Vagina (tissue), 2 donors: Measurements from ENCODE around the gene PIP5KL1. TPM values are rescaled to one million over a fixed set of nuclear protein-coding genes. Genes with fewer than 3 reads are reported as not detected.

Experiments
- DNase-seq, 2 donors: peaks; one replicate each; pipeline ENCODE4 v3.0.0-alpha.2; 2017; ENCODE audit errors: extremely low spot score in 2 of 2
- H3K27ac ChIP-seq: fragments of 200-600 bp; sonication (generic); one replicate; pipeline ENCODE4 v1.5.1; 2019
- H3K27me3 ChIP-seq: fragments of 200-600 bp; sonication (generic); one replicate; pipeline ENCODE4 v1.5.1; 2019
- H3K36me3 ChIP-seq, 2 donors: fragments of 200-600 bp; sonication (generic); one replicate each; pipeline ENCODE4 v1.5.1; 2017 to 2019
- H3K4me1 ChIP-seq: fragments of 200-600 bp; sonication (generic); one replicate; pipeline ENCODE4 v1.5.1; 2019
- H3K4me3 ChIP-seq, 2 donors: fragments of 200-600 bp; sonication (generic); 1 replicate in 1 of 2; 2 replicates in 1 of 2; pipeline ENCODE4 v1.5.1; 2016 to 2019
- H3K9me3 ChIP-seq: fragments of 200-600 bp; sonication (generic); one replicate; pipeline ENCODE4 v1.5.1; 2019
- POLR2A ChIP-seq, 2 donors: fragments of 450-650 bp; IDR thresholded peaks; one replicate each; pipeline ENCODE4 v1.6.1; 2017; ENCODE audit warnings: antibody characterized with exemption in 2 of 2, mild to moderate bottlenecking in 2 of 2, moderate library complexity in 2 of 2
- POLR2AphosphoS5 ChIP-seq, 2 donors: sonication (generic); formaldehyde crosslinking; IDR thresholded peaks; one replicate each; pipeline ENCODE4 v1.9.0; 2017; ENCODE audit warnings: antibody characterized with exemption in 2 of 2, mild to moderate bottlenecking in 2 of 2, low read depth in 1 of 2; ENCODE audit not compliant: insufficient read depth in 1 of 2
- intact Hi-C: fragments of 100-400 bp; cut with DNase I; formaldehyde crosslinking; loops from one replicate; pipeline ENCODE4 v1.15.1; 2023
- total RNA-seq: library from RNA; depleted of rRNA; stranded (reverse); fragments of >200 nt; gene quantifications from one replicate; pipeline ENCODE4 v1.2.3, GENCODE V29; 2016
- TF ChIP-seq, protein P1 (sequence below), 3 experiments: fragments of 450-650 bp in 2 of 3; fragments of 200-600 bp in 1 of 3; sonication (generic) in 1 of 3; IDR thresholded peaks; one replicate each; pipeline ENCODE4 v1.5.1; 2017 to 2019; ENCODE audit warnings: antibody characterized with exemption in 3 of 3, mild to moderate bottlenecking in 2 of 3, moderate library complexity in 2 of 3

Gene PIP5KL1
- total RNA-seq, 1 donor from 2014 or later: 10.3 TPM

DNA sequence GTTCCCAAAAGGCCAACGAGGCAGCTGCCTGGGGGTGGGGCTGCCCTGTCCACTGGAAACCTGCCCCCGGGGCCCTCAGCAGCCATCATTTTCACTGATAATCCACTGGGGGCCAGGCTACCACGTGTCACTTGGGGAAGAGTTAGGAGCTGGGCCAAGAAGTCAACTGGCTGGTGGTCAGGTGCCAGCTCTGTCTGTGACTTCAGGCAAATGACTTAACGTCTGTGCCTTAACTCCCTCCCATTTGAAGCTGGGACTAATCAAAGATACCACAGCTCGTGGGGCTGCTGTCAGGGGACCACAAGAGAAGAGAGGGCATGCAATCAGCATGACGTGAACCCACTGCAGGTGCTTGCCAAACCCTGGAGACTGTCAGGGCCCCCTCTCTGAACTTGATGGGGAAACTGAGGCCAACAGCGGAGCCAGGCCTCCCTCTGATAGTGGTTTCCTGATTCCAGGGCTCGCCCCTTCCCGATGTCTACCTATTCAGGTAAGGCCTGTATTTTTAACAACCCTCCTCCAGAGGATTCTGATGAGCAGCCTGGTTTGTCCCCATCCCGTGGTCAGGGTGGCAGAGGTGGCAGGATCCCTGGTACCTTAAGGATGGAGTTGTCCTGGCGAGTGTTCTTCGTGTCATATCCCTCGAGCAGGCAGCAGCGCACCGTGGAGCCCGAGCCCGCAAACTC lies 19.4 kb upstream of the PIP5KL1 start:
- peaks cover 0 to 5% of the 10 kb centered on the region in 2 donors for H3K36me3 ChIP-seq
- intact Hi-C loops: no loop called here

DNA sequence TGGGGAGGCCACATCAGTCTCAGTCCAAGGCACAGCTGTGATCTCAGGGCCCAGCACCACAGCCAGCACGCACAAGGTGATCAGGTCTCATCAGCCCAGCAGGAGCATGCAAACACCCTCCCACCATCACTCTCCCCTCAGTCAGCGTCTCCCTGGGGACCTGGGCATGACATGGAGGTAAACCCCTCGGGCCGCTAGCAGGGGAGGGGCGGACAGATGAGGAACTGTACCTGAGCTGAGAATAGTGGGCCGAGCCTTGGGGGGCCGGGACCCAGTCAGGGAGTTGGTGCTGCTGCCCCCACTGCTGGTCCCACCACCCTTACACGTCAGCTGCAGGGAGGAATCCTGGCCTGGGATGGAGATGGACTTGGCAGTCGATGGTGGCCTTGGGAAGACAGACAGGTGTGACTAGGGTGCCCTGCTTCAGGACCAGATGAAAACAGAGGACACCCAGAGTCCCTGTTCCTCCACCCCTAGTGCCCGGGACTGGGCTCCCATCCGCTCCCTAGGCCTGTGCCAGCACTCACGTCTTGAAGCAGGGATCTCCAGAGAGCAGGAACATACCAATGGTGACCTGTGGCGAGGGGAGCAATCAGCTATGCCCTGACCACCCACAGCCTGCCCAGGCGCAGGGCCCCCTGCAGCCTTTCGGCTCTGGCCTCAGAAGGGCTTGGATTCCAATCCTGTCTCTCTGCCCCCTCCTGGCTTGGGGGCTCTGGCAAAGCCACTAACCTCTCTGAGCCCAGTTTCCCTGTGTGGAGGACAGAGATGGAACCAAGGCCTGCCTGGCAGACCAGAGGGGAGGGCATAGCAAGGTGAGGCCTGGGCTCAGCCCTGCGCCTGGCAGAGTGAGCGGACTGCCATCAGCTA lies 17.5 kb upstream of the PIP5KL1 start:
- Histone ChIP-seq H3K4me1 (peaks cover 63% of the 10 kb centered on the region), H3K27ac (peak overlapping the region; percentile 69), H3K4me3 (no peak overlapping the region), H3K27me3 (no peaks in the 10 kb centered on the region), H3K9me3 (no peaks in the 10 kb centered on the region), H3K36me3 (peaks cover 0 to 16% of the 10 kb centered on the region in 2 donors)
- no peak for DNase-seq
- intact Hi-C loops: no loop called here
- TF ChIP-seq POLR2A (IDR thresholded peaks at IDR 0.05) (no peak), POLR2AphosphoS5 (IDR thresholded peaks at IDR 0.05; ENCODE audit: insufficient read depth in 1 of 2, low read depth in 1 of 2) (no peak)
- TF ChIP-seq, protein P1, sequence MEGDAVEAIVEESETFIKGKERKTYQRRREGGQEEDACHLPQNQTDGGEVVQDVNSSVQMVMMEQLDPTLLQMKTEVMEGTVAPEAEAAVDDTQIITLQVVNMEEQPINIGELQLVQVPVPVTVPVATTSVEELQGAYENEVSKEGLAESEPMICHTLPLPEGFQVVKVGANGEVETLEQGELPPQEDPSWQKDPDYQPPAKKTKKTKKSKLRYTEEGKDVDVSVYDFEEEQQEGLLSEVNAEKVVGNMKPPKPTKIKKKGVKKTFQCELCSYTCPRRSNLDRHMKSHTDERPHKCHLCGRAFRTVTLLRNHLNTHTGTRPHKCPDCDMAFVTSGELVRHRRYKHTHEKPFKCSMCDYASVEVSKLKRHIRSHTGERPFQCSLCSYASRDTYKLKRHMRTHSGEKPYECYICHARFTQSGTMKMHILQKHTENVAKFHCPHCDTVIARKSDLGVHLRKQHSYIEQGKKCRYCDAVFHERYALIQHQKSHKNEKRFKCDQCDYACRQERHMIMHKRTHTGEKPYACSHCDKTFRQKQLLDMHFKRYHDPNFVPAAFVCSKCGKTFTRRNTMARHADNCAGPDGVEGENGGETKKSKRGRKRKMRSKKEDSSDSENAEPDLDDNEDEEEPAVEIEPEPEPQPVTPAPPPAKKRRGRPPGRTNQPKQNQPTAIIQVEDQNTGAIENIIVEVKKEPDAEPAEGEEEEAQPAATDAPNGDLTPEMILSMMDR (IDR thresholded peaks at IDR 0.05): no peak

More for the DNA sequence above, 19.4 kb upstream of the PIP5KL1 start:
- Histone ChIP-seq H3K27me3 (no peaks in the 10 kb centered on the region), H3K4me1 (peaks cover 68% of the 10 kb centered on the region), H3K27ac (peak overlapping the region; percentile 64), H3K9me3 (no peaks in the 10 kb centered on the region), H3K4me3 (no peak overlapping the region)
- no peak for TF ChIP-seq POLR2A (IDR thresholded peaks at IDR 0.05)
- TF ChIP-seq POLR2AphosphoS5 (IDR thresholded peaks at IDR 0.05; ENCODE audit: insufficient read depth in 1 of 2, low read depth in 1 of 2): no peak
- TF ChIP-seq, protein P1 (IDR thresholded peaks at IDR 0.05): no peak
- DNase-seq: no peak

DNA sequence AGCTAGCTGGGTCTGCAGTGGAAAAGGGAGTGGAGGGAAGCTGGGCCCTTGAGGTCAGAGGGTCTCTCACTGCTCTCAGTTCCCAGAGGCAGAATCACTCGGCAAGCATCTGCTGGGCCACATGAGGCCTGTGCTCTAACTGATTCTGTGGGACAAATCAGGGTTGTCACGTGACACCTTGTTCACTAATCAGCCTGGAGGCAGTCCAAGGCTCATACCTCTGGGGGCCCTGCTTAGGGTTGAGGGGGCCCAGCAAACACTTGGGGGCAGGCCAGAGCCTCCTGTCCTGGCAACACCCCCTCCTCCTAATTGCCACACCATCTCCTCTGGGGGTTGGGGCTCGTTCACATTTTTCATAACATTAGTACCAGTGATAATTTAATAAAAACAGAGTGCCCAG lies 16.2 kb upstream of the PIP5KL1 start:
- Histone ChIP-seq H3K36me3 (peaks cover 0 to 29% of the 10 kb centered on the region in 2 donors), H3K9me3 (no peaks in the 10 kb centered on the region), H3K4me1 (peaks cover 63% of the 10 kb centered on the region), H3K27ac (peak overlapping the region; percentile 69), H3K4me3 (no peak overlapping the region), H3K27me3 (no peaks in the 10 kb centered on the region)
- intact Hi-C loops: no loop called here
- no peak for DNase-seq
- no peak for TF ChIP-seq POLR2AphosphoS5 (IDR thresholded peaks at IDR 0.05; ENCODE audit: insufficient read depth in 1 of 2, low read depth in 1 of 2)
- TF ChIP-seq POLR2A (IDR thresholded peaks at IDR 0.05): no peak

DNA sequence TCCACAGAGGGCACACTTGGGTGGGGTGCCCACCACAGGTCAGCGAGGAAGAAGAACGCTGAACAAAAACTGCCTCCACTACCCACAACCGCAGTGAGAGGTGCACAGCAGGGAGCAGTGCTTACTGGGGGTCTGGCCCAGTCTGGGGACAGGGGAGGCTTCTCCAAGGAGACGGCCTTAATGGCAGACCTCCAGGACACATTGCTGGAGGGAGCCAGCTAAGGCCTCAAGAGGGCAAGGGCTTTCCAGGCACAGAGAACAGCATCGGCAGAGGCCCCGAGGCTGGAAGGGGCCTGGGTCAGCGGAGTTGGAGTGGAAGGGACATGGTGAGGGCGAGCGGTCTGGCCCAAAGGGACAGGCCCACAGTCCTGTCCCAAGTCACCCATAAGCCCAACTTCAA lies 15.4 kb upstream of the PIP5KL1 start:
- no peaks in the 10 kb centered on the region for H3K27me3 ChIP-seq
- H3K4me3 ChIP-seq: no peak overlapping the region
- peak overlapping the region; percentile 69 for H3K27ac ChIP-seq
- peaks cover 59% of the 10 kb centered on the region for H3K4me1 ChIP-seq
- no peak for TF ChIP-seq POLR2AphosphoS5 (IDR thresholded peaks at IDR 0.05; ENCODE audit: insufficient read depth in 1 of 2, low read depth in 1 of 2)
- no peak for TF ChIP-seq POLR2A (IDR thresholded peaks at IDR 0.05)
- TF ChIP-seq, protein P1 (IDR thresholded peaks at IDR 0.05): no peak
- intact Hi-C loops: no loop called here
- no peaks in the 10 kb centered on the region for H3K9me3 ChIP-seq
- H3K36me3 ChIP-seq: peaks cover 0 to 32% of the 10 kb centered on the region in 2 donors
- DNase-seq: no peak

DNA sequence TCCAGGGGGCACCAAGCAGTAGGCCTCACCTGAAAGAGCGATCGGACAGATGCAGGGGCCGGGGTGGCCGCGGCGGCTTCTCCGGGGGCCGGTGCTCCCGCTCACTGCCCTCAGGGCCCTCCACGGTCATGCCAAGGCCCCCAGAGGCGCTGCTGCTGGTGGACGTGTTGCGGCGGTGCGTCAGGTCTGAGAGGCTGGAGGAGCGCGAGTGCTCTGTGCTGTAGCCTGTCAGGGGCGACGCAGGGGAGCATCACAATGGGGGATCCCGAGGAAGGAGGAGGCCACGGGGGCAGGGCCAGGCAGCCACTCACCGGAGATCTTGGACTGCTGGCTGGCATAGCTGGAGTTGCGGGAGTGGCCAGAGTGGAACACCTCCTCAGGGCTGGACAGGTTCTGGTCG lies 14.8 kb upstream of the PIP5KL1 start:
- TF ChIP-seq, protein P1 (IDR thresholded peaks at IDR 0.05): no peak
- TF ChIP-seq POLR2A (IDR thresholded peaks at IDR 0.05) (no peak), POLR2AphosphoS5 (IDR thresholded peaks at IDR 0.05; ENCODE audit: insufficient read depth in 1 of 2, low read depth in 1 of 2) (no peak)
- intact Hi-C loops: no loop called here
- H3K4me1 ChIP-seq: peaks cover 53% of the 10 kb centered on the region
- H3K27ac ChIP-seq: peak overlapping the region; percentile 69
- H3K9me3 ChIP-seq: no peaks in the 10 kb centered on the region
- no peak overlapping the region for H3K4me3 ChIP-seq
- peaks cover 0 to 32% of the 10 kb centered on the region in 2 donors for H3K36me3 ChIP-seq
- no peaks in the 10 kb centered on the region for H3K27me3 ChIP-seq
- DNase-seq: no peak
